Left lung (tissue), 10 donors: ENCODE data around the gene ACP3. TPM values are rescaled to one million over a fixed set of nuclear protein-coding genes. Genes with fewer than 3 reads are reported as not detected.

Experiments
- ATAC-seq: fragments of 200-7000 bp; cut with Tn5 transposase; one replicate; pipeline ENCODE4 v1.9.1; 2020; ENCODE audit warnings: moderate library complexity
- DNase-seq, 4 donors: peaks; one replicate each; pipeline ENCODE4 v3.0.0-alpha.2; 2013 to 2020
- H3K27ac ChIP-seq, 2 donors: fragments of 200-600 bp; sonication (generic) in 1 of 2; one replicate each; pipeline versions ENCODE4 v1.5.0 to v1.8.0; 2020 to 2021
- H3K27me3 ChIP-seq, 2 donors: fragments of 200-600 bp; sonication (generic) in 1 of 2; one replicate each; pipeline versions ENCODE4 v1.5.0 to v1.8.0; 2020 to 2021
- H3K36me3 ChIP-seq, 2 donors: fragments of 200-600 bp; sonication (generic) in 1 of 2; one replicate each; pipeline versions ENCODE4 v1.5.0 to v1.8.0; 2020 to 2021
- H3K4me1 ChIP-seq, 2 donors: fragments of 200-600 bp; one replicate each; pipeline ENCODE4 v1.8.0; 2021
- H3K4me3 ChIP-seq, 2 donors: fragments of 200-600 bp; sonication (generic) in 1 of 2; one replicate each; pipeline versions ENCODE4 v1.5.0 to v1.8.0; 2020 to 2021; ENCODE audit warnings: mild to moderate bottlenecking in 1 of 2
- H3K9me3 ChIP-seq, 2 donors: fragments of 200-600 bp; sonication (generic) in 1 of 2; one replicate each; pipeline versions ENCODE4 v1.5.0 to v1.8.0; 2020 to 2021
- CTCF ChIP-seq, 2 donors: fragments of 200-600 bp; sonication (generic) in 1 of 2; IDR thresholded peaks; one replicate each; pipeline versions ENCODE4 v1.5.0 to v1.8.0; 2021; ENCODE audit warnings: antibody characterized with exemption in 2 of 2
- intact Hi-C, 2 donors: fragments of 100-400 bp; cut with DNase I; formaldehyde crosslinking; loops; one replicate each; pipeline versions ENCODE4 v1.11.2 to v1.14.2; 2022
- polyA plus RNA-seq, 6 donors: library from polyadenylated mRNA; unstranded; fragments of 120-200 nt; gene quantifications; one replicate each; pipeline ENCODE4 v1.2.1, GENCODE V29; 2013; ENCODE audit not compliant: insufficient read length in 6 of 6
- total RNA-seq, 2 donors: library from RNA; stranded (reverse); fragmentation: NEBNext Ultra II Directional; extraction: Animal tissue kit (Norgen Biotek cat#: 25700); gene quantifications; one replicate each; pipeline ENCODE4 v1.2.1, GENCODE V29; 2021
- donor health status: DM: no; HTN: yes; CAD: no.
- donor health status: DM: no; HTN: no; CAD: no.

The ACP3 gene
- total and polyA plus RNA-seq, 8 donors = 2.7 to 24.3 (median 4.6) TPM

DNA sequence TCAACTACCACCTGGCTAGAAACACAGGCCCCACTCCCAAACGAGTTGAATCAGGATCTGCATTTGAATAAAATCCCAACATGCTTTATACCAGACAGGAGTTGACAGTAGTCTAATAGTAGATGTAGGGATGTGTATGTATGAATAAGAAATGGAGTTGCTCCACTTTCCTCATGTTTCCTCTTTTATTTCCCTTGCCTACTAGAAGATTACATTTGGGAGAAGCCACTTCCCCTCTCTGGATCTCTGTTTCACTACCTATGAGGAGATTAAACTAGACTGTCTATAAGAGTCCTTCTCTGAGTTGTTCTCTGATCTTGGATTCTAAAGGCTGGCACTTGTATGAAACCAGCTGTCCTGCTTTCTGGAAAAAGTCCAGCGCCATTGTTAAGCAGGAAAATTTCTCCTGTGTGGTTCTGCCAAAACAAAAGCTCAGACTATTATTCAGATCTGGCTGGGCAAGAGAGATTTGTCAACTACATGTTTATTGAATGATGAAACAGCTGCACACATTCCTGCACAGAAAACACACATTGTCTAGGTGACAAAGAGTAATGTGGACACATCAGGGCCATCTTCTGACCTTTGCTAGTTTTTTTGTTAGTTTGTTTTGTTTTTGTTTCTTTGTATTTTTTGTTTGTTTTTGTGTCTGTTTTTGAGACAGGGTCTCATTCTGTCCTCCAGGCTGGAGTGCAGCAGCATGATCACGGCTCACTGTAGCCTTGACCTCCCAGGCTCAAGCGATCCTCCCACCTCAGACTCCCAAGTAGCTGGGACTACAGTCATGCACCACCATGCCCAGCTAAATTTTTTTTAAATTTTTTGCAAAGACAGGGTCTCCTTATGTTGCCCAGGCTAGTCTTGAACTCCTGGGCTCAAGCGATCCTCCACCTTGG, 29.9 kb downstream of the ACP3 start:
- H3K4me1 ChIP-seq = peaks cover 0 to 12% of the 10 kb centered on the region in 2 donors
- H3K27me3 ChIP-seq = no peaks in the 10 kb centered on the region
- H3K4me3 ChIP-seq = no peak overlapping the region
- H3K27ac ChIP-seq = no peak overlapping the region
- ATAC-seq (peak; percentile 27), DNase-seq (no peak)
- peaks cover 0 to 59% of the 10 kb centered on the region in 2 donors for H3K36me3 ChIP-seq
- no peak for TF ChIP-seq CTCF (IDR thresholded peaks at IDR 0.05)
- intact Hi-C loops = no loop called here
- H3K9me3 ChIP-seq = no peaks in the 10 kb centered on the region

- intact Hi-C loops = no loop called here
- Histone ChIP-seq H3K36me3 (peaks cover 0 to 59% of the 10 kb centered on the region in 2 donors), H3K27ac (no peak overlapping the region), H3K4me3 (no peak overlapping the region), H3K9me3 (no peaks in the 10 kb centered on the region), H3K4me1 (peaks cover 0 to 10% of the 10 kb centered on the region in 2 donors), H3K27me3 (no peaks in the 10 kb centered on the region)
- ATAC-seq (no peak), DNase-seq (no peak)
- TF ChIP-seq CTCF (IDR thresholded peaks at IDR 0.05) = no peak
These were observed 30.6 kb downstream of the ACP3 start for GRCh38 chr3:132347811-132348210.

DNA sequence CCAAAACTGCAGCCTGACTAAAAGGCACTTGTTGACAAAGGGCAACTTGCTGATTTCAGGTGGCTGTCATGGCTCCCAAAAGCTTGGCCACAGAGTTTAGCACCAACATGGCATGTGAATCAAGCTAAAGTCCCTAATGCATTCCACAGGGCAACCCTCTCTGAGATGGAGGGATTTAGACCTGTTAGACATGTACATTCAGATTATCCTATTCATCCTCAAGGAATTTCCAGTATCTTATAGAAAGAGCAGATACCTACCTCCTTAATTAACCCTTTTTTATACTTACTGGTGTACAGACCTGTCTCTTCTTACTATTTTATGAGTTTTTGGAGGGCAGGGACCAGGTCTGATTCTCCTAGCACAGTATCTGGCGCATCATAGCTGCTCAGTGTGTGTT, 31.3 kb downstream of the ACP3 start:
- peaks cover 0 to 5% of the 10 kb centered on the region in 2 donors for H3K4me1 ChIP-seq
- H3K36me3 ChIP-seq = peaks cover 0 to 59% of the 10 kb centered on the region in 2 donors
- no peaks in the 10 kb centered on the region for H3K27me3 ChIP-seq
- no peak for ATAC-seq
- H3K27ac ChIP-seq = no peak overlapping the region
- no peak for TF ChIP-seq CTCF (IDR thresholded peaks at IDR 0.05)
- H3K9me3 ChIP-seq = no peaks in the 10 kb centered on the region
- no peak overlapping the region for H3K4me3 ChIP-seq
- intact Hi-C loops = no loop called here
- DNase-seq = no peak

DNA sequence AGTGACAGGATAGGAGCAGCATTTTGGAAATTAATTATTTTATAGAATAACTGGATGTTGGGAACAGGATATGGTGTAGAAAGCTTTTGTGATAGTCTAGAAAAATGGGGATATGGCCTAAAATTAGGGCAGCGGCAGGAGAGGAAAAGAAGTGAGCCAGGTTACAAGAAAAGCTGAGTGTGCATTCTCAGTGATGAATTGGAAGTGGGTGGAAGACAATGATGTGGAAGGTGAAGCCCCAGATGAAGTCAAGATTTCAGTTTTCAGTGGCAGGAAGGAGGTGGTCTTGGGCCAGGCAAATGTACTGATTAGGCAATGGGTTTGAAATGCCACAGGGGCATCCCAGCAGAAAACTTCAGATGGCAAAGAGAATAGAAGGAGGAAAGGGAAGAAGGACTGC, 33.6 kb downstream of the ACP3 start:
- H3K4me1 ChIP-seq = peaks cover 0 to 5% of the 10 kb centered on the region in 2 donors
- H3K27ac ChIP-seq = no peak overlapping the region
- no peak for DNase-seq
- no peaks in the 10 kb centered on the region for H3K9me3 ChIP-seq
- H3K27me3 ChIP-seq = no peaks in the 10 kb centered on the region
- intact Hi-C loops = loop anchor here in 1 of 2 donors (10.0 kb wide), 1 partner anchor 54 kb away; no protein-coding TSS in a partner anchor
- no peak for ATAC-seq
- peaks cover 0 to 53% of the 10 kb centered on the region in 2 donors for H3K36me3 ChIP-seq
- TF ChIP-seq CTCF (IDR thresholded peaks at IDR 0.05) = no peak
- H3K4me3 ChIP-seq = no peak overlapping the region

- ATAC-seq = no peak
- no peak for DNase-seq
- H3K4me1 ChIP-seq = peaks cover 0 to 5% of the 10 kb centered on the region in 2 donors
- H3K9me3 ChIP-seq = no peaks in the 10 kb centered on the region
- intact Hi-C loops = loop anchor here in 1 of 2 donors (10.0 kb wide), 1 partner anchor 53 kb away; no protein-coding TSS in a partner anchor
- no peak overlapping the region for H3K27ac ChIP-seq
- H3K4me3 ChIP-seq = no peak overlapping the region
- H3K27me3 ChIP-seq = no peaks in the 10 kb centered on the region
- TF ChIP-seq CTCF (IDR thresholded peaks at IDR 0.05) = no peak
- H3K36me3 ChIP-seq = peaks cover 0 to 53% of the 10 kb centered on the region in 2 donors
These were observed 34.1 kb downstream of the ACP3 start for GRCh38 chr3:132351222-132351806.
